K562 (cell line): ENCODE data around the gene NFATC2. TPM values are rescaled to one million over a fixed set of nuclear protein-coding genes. Genes with fewer than 3 reads are reported as not detected.

ENCODE experiments used
- C11orf30 ChIP-seq: fragments of 450-650 bp; IDR thresholded peaks from 2 replicates; pipeline ENCODE4 v1.6.1; 2016; ENCODE audit warnings: low read depth, mild to moderate bottlenecking
- PTRF ChIP-seq: fragments of 450-650 bp; IDR thresholded peaks from 2 replicates; pipeline ENCODE4 v1.6.1; 2016; ENCODE audit warnings: mild to moderate bottlenecking, missing genetic modification characterization, missing compliant biosample characterization
- ZBTB2 ChIP-seq: fragments of 450-650 bp; IDR thresholded peaks from 2 replicates; pipeline ENCODE4 v1.6.1; 2016; ENCODE audit warnings: antibody characterized with exemption
- ZBTB40 ChIP-seq, 2 experiments: fragments of 450-650 bp in 1 of 2; sonication (generic) in 1 of 2; formaldehyde crosslinking in 1 of 2; IDR thresholded peaks; 2 replicates each; pipeline versions ENCODE4 v1.7.1 to v1.9.0; 2016 to 2022; ENCODE audit warnings: inconsistent platforms in 1 of 2, mild to moderate bottlenecking in 1 of 2, missing genetic modification reagents in 1 of 2
- ZNF696 ChIP-seq: fragments of 250-450 bp; sonication (Bioruptor Pico); conservative IDR thresholded peaks from 2 replicates; pipeline ENCODE4 v1.4.0; 2020; ENCODE audit warnings: mild to moderate bottlenecking, moderate library complexity
- polyA plus RNA-seq, 8 experiments: library from polyadenylated mRNA; depleted of rRNA in 4 of 8; stranded (reverse) in 5 of 8; unstranded in 3 of 8; fragments of >200 nt; fragmentation: Nextera tagmentation in 2 of 8; fragmentation: Illumina TruSeq in 1 of 8; extraction: Ambion mirVana in 2 of 8; extraction: Trizol in 1 of 8; gene quantifications; 2 replicates each; pipeline versions ENCODE4 v1.2.1 to v1.2.3, GENCODE V29; 2011 to 2014; ENCODE audit warnings: inconsistent platforms in 1 of 8, missing spikeins in 1 of 8
- total RNA-seq, 7 experiments: library from RNA; depleted of rRNA in 6 of 7; stranded (reverse); fragments of >200 nt in 6 of 7; fragmentation: Illumina TruSeq in 2 of 7; extraction: Trizol in 2 of 7; gene quantifications; 2 replicates each; pipeline versions ENCODE4 v1.2.1 to v1.2.3, GENCODE V29; 2011 to 2021; ENCODE audit warnings: low replicate concordance in 1 of 7

NFATC2 gene
- total and polyA plus RNA-seq, 9 of the 15 experiments (the other 6 are each of a cell fraction or from before 2014, with no cell fraction given): 1.9 to 11.2 (median 3.0) TPM

GRCh38 chr20:51503376-51503775, 39.1 kb downstream of the NFATC2 start (continued):
- no peak for TF ChIP-seq ZBTB40 (IDR thresholded peaks at IDR 0.05)
- TF ChIP-seq ZBTB40 (CRISPR knock-in tag; IDR thresholded peaks at IDR 0.05): no peak
- TF ChIP-seq ZBTB2: no peak
- no peak for TF ChIP-seq C11orf30
- no peak for TF ChIP-seq PTRF
- no peak for TF ChIP-seq ZNF696 (CRISPR knock-in tag)
- TF ChIP-seq, all 486 proteins: peak for 0
